ENCODE results near the gene GPRC5D.

Gene GPRC5D

GRCh38 chr12:12979731-12980259 is 27.8 kb upstream of the GPRC5D start:
- peak; percentile 78 to 85 for DNase-seq (ENCODE audit: low read depth in 2 of 2)

GRCh38 chr12:12979126-12979525 is 27.2 kb upstream of the GPRC5D start:
- no peak for DNase-seq (ENCODE audit: low read depth in 2 of 2)

GRCh38 chr12:12977231-12977630 is 25.3 kb upstream of the GPRC5D start:
- no peak for DNase-seq (ENCODE audit: low read depth in 2 of 2)

- DNase-seq (ENCODE audit: low read depth in 2 of 2) = peak; percentile 72 to 77
Observed at GRCh38 chr12:12976366-12976765, 24.4 kb upstream of the GPRC5D start.

- no peak for DNase-seq (ENCODE audit: low read depth in 2 of 2)
Observed at GRCh38 chr12:12975322-12976077, 23.5 kb upstream of the GPRC5D start.

- DNase-seq (ENCODE audit: low read depth in 2 of 2) = no peak
Observed at GRCh38 chr12:12974211-12974610, 22.2 kb upstream of the GPRC5D start.

GRCh38 chr12:12973019-12973418 is 21.0 kb upstream of the GPRC5D start:
- no peak for DNase-seq (ENCODE audit: low read depth in 2 of 2)

GRCh38 chr12:12965836-12966235 is 13.9 kb upstream of the GPRC5D start:
- DNase-seq (ENCODE audit: low read depth in 2 of 2) = no peak

- no peak for DNase-seq (ENCODE audit: low read depth in 2 of 2)
Observed at GRCh38 chr12:12964255-12964654, 12.3 kb upstream of the GPRC5D start.

GRCh38 chr12:12960639-12961209 is 8.8 kb upstream of the GPRC5D start:
- no peak for DNase-seq (ENCODE audit: low read depth in 2 of 2)

GRCh38 chr12:12958886-12959285 is 6.9 kb upstream of the GPRC5D start:
- DNase-seq (ENCODE audit: low read depth in 2 of 2) = no peak

GRCh38 chr12:12954878-12955625 is 3.1 kb upstream of the GPRC5D start:
- no peak for DNase-seq (ENCODE audit: low read depth in 2 of 2)

GRCh38 chr12:12954356-12954755 is 2.4 kb upstream of the GPRC5D start:
- DNase-seq (ENCODE audit: low read depth in 2 of 2) = no peak

- no peak for DNase-seq (ENCODE audit: low read depth in 2 of 2)
Observed at GRCh38 chr12:12951504-12951903, 466 bp downstream of the GPRC5D start.

GRCh38 chr12:12947902-12948301 is 4.1 kb downstream of the GPRC5D start:
- DNase-seq (ENCODE audit: low read depth in 2 of 2) = no peak

GRCh38 chr12:12946686-12947355 is 5.1 kb downstream of the GPRC5D start:
- no peak for DNase-seq (ENCODE audit: low read depth in 2 of 2)

GRCh38 chr12:12945591-12945990 is 6.4 kb downstream of the GPRC5D start:
- DNase-seq (ENCODE audit: low read depth in 2 of 2) = no peak

- DNase-seq (ENCODE audit: low read depth in 2 of 2) = no peak
Observed at GRCh38 chr12:12943586-12944260, 8.2 kb downstream of the GPRC5D start.

GRCh38 chr12:12941450-12942350 is 10.3 kb downstream of the GPRC5D start:
- no peak for DNase-seq (ENCODE audit: low read depth in 2 of 2)

- no peak for DNase-seq (ENCODE audit: low read depth in 2 of 2)
Observed at GRCh38 chr12:12939888-12940287, 12.1 kb downstream of the GPRC5D start.

All from fibroblast of skin of left biceps (primary cell).